ENCODE data around the gene RPGRIP1. TPM values are rescaled to one million over a fixed set of nuclear protein-coding genes. Genes with fewer than 3 reads are reported as not detected.
"Not testable (repeated sequence)": the region's sequence is repeated elsewhere in the genome, so short reads cannot be mapped to it uniquely, and the experiment has no call there.

Gene RPGRIP1
- total and polyA plus RNA-seq, 2 of the 4 experiments (the other 2 are of a cell fraction): not detected

DNA sequence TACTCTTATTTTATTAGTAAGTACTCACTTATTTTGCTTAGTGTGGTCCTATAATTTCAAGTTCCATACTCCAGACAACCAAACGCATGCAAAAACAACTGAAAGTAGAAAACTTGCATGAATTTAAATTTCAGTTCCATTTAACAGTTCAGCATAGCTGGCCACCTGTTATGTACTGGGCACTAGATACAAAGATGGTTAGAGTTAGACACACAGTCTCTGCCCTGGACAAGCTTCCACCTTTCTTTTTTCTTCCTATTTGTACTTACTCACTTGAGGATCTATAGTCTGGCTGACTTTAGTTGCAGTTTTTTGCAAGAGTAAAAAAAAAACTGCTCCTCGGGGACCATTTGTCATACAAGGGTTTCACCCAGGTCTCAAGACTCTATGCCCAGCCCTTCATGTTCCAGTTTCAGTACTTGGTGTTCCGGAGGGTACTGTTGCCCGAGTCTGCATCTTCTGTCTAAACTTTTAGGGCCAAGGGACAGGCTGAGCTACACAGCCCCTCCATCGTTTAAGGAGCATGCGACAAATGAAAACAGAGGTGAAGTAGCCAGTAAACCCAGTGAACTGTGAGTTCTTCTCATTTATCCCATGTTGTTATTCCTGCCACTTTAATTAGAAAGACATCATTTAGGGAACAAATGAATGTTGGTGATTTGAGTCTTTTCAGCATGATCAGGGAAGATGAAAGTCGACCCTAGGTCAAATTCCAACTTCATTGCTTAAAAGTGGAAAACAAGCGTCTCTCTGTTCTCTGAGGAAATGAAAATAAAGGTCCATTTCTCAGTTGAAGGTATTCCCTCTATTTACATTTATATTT, 22.3 kb downstream of the RPGRIP1 start:
- H3K9ac ChIP-seq (ENCODE audit: low read depth, low read length): no peak overlapping the region
- no peak for TF ChIP-seq RCOR1 (IDR thresholded peaks at IDR 0.05; ENCODE audit: insufficient replicate concordance, low read length)
- TF ChIP-seq MAZ (IDR thresholded peaks at IDR 0.05; ENCODE audit: borderline replicate concordance, low read depth, low read length): no peak
- TF ChIP-seq CTCF (conservative IDR thresholded peaks at IDR 0.05; ENCODE audit: low read depth, low read length): no peak
- TF ChIP-seq MAFK (IDR thresholded peaks at IDR 0.05; ENCODE audit: low read depth, low read length): no peak
- TF ChIP-seq BHLHE40 (IDR thresholded peaks at IDR 0.05; ENCODE audit: low read depth, low read length): no peak

GRCh38 chr14:21302836-21303140, 22.9 kb downstream of the RPGRIP1 start:
- H2BK15ac ChIP-seq (ENCODE audit: low read depth, low read length); BruUV-seq (replicated peaks); ATAC-seq (ENCODE audit: low read depth); H3K9me1 ChIP-seq (ENCODE audit: insufficient read depth, low read length); H3K4me2 ChIP-seq (ENCODE audit: low read depth, low read length); H3K9ac ChIP-seq (ENCODE audit: low read depth, low read length); H3K18ac ChIP-seq (ENCODE audit: low read depth, low read length); in situ Hi-C loops (cut with MboI; ENCODE audit: low sequenced_read_pairs); H3K4me3 ChIP-seq (ENCODE audit: insufficient read depth, low read depth, low read length); H3K14ac ChIP-seq (replicated peaks; ENCODE audit: low read depth, low read length); H3K36me3 ChIP-seq (ENCODE audit: control insufficient read depth, insufficient read depth, low read length); H2AK9ac ChIP-seq (replicated peaks; ENCODE audit: low read depth, low read length, poor library complexity); H2BK120ac ChIP-seq (ENCODE audit: low read depth, low read length); H4K8ac ChIP-seq (ENCODE audit: low read depth in 2 of 2, low read length in 2 of 2); H4K5ac ChIP-seq (ENCODE audit: low read depth, low read length); H3K27ac ChIP-seq (ENCODE audit: insufficient read depth, low read length); H3K56ac ChIP-seq (ENCODE audit: extremely low read depth, insufficient read depth, low read length); intact Hi-C loops (cut with micrococcal nuclease); H4K91ac ChIP-seq (ENCODE audit: insufficient read depth, low read depth, low read length); H3K79me1 ChIP-seq (ENCODE audit: low read depth in 1 of 2, low read length in 2 of 2); CTCF ChIA-PET; H4K20me1 ChIP-seq (ENCODE audit: insufficient read depth, low read length); H3K9me3 ChIP-seq (ENCODE audit: control insufficient read depth, insufficient read depth, low read length); H3K4ac ChIP-seq (ENCODE audit: low read depth, low read length); H2BK20ac ChIP-seq (ENCODE audit: low read depth, low read length); H2BK5ac ChIP-seq (ENCODE audit: low read depth, low read length, poor library complexity, severe bottlenecking); H2AFZ ChIP-seq (replicated peaks; ENCODE audit: low read length, poor library complexity); H2AK5ac ChIP-seq (ENCODE audit: low read depth, low read length); dilution Hi-C loops (cut with HindIII; ENCODE audit: low sequenced_read_pairs, unreplicated experiment); DNase-seq; POLR2A ChIA-PET (ENCODE audit: unreplicated experiment); H3K23ac ChIP-seq (ENCODE audit: low read depth, low read length); H3K4me1 ChIP-seq (ENCODE audit: control insufficient read depth, insufficient read depth, low read length): not testable (repeated sequence)
- no CpG with 5 or more reads among the region's 2 CpGs for WGBS, 2 experiments (ENCODE audit: extremely low coverage in 2 of 2, insufficient read length in 1 of 2)
- H3K27me3 ChIP-seq (ENCODE audit: control insufficient read depth, insufficient read depth, low read length): peaks cover 29% of the 10 kb centered on the region

More for the DNA sequence above, 22.3 kb downstream of the RPGRIP1 start:
- no peak overlapping the region for H3K27ac ChIP-seq (ENCODE audit: insufficient read depth, low read length)
- H2BK5ac ChIP-seq (ENCODE audit: low read depth, low read length, poor library complexity, severe bottlenecking): no peak overlapping the region
- no peaks in the 10 kb centered on the region for H3K9me1 ChIP-seq (ENCODE audit: insufficient read depth, low read length)
- BruUV-seq (replicated peaks): no TSS peak
- no peaks in the 10 kb centered on the region for H3K36me3 ChIP-seq (ENCODE audit: control insufficient read depth, insufficient read depth, low read length)
- no peak overlapping the region for H2AK9ac ChIP-seq (replicated peaks; ENCODE audit: low read depth, low read length, poor library complexity)
- H3K27me3 ChIP-seq (ENCODE audit: control insufficient read depth, insufficient read depth, low read length): peaks cover 26% of the 10 kb centered on the region
- ATAC-seq (ENCODE audit: low read depth) (no peak), DNase-seq (no peak)
- no peak overlapping the region for H4K5ac ChIP-seq (ENCODE audit: low read depth, low read length)
- WGBS, 2 experiments (ENCODE audit: extremely low coverage in 2 of 2, insufficient read length in 1 of 2): no CpG with 5 or more reads among the region's 8 CpGs
- H3K4ac ChIP-seq (ENCODE audit: low read depth, low read length): no peak overlapping the region
- no peaks in the 10 kb centered on the region for H3K4me1 ChIP-seq (ENCODE audit: control insufficient read depth, insufficient read depth, low read length)
- no peak overlapping the region for H3K4me2 ChIP-seq (ENCODE audit: low read depth, low read length)
- H3K14ac ChIP-seq (replicated peaks; ENCODE audit: low read depth, low read length): no peak overlapping the region
- no peak overlapping the region for H4K8ac ChIP-seq (ENCODE audit: low read depth in 2 of 2, low read length in 2 of 2)
- ChIA-PET POLR2A (ENCODE audit: unreplicated experiment) (no interaction called here), CTCF (no interaction called here)
- no peak overlapping the region for H2AFZ ChIP-seq (replicated peaks; ENCODE audit: low read length, poor library complexity)
- dilution Hi-C loops (cut with HindIII; ENCODE audit: low sequenced_read_pairs, unreplicated experiment): no loop called here
- no peak overlapping the region for H3K4me3 ChIP-seq (ENCODE audit: insufficient read depth, low read depth, low read length)
- H3K18ac ChIP-seq (ENCODE audit: low read depth, low read length): no peak overlapping the region
- H3K9me3 ChIP-seq (ENCODE audit: control insufficient read depth, insufficient read depth, low read length): no peaks in the 10 kb centered on the region
- H2BK20ac ChIP-seq (ENCODE audit: low read depth, low read length): no peak overlapping the region
- no peaks in the 10 kb centered on the region for H4K20me1 ChIP-seq (ENCODE audit: insufficient read depth, low read length)
- no peak overlapping the region for H3K56ac ChIP-seq (ENCODE audit: extremely low read depth, insufficient read depth, low read length)
- in situ Hi-C loops (cut with MboI; ENCODE audit: low sequenced_read_pairs): no loop called here
- H4K91ac ChIP-seq (ENCODE audit: insufficient read depth, low read depth, low read length): no peak overlapping the region
- intact Hi-C loops (cut with micrococcal nuclease): no loop called here
- no peaks in the 10 kb centered on the region for H3K79me1 ChIP-seq (ENCODE audit: low read depth in 1 of 2, low read length in 2 of 2)
- H2BK120ac ChIP-seq (ENCODE audit: low read depth, low read length): no peak overlapping the region
- no peak overlapping the region for H3K23ac ChIP-seq (ENCODE audit: low read depth, low read length)
- H2AK5ac ChIP-seq (ENCODE audit: low read depth, low read length): no peak overlapping the region
- H2BK15ac ChIP-seq (ENCODE audit: low read depth, low read length): no peak overlapping the region

Data from IMR-90 (cell line).